Sciatic nerve (tissue), 2 donors: ENCODE data around the gene CAMK1G. TPM values are rescaled to one million over a fixed set of nuclear protein-coding genes. Genes with fewer than 3 reads are reported as not detected.
A peak's percentile ranks its signal among the peaks of the same experiment; 100 is the strongest.

Experiments used
- ATAC-seq: fragments of 200-7000 bp; cut with Tn5 transposase; one replicate; pipeline ENCODE4 v1.9.1; 2020; ENCODE audit warnings: mild to moderate bottlenecking, moderate library complexity
- DNase-seq: peaks from one replicate; pipeline ENCODE4 v3.0.0-alpha.2; 2020; ENCODE audit warnings: low spot score
- intact Hi-C: fragments of 100-400 bp; cut with DNase I; formaldehyde crosslinking; loops from one replicate; pipeline ENCODE4 v1.14.2; 2022
- total RNA-seq: library from RNA; stranded (reverse); fragmentation: NEBNext Ultra II Directional; extraction: Animal tissue kit (Norgen Biotek cat#: 25700); gene quantifications from one replicate; pipeline ENCODE4 v1.2.1, GENCODE V29; 2021
- donor health status: DM: no; HTN: no; CAD: no.
- donor health status: DM: no; HTN: no; CAD: no.

Gene CAMK1G
- total RNA-seq: 0.18 TPM

DNA sequence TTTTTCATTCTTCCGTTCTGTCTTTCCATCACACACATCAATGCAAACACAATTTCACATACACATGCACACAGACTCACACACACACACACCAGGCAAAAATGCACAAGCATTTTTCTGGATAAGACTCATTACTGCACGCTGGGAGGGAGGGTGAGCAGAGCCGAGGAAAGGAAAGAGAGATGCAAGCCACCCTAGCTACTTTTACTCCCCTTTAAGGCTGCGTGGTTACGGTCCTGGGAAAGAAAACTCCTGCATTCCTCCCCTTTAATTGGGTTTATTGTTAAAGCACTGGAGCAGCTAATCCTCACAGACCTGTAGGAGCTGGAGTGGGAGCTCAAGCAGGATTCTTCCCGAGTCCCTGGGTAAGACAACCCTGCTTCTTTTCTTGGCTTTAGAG is at the start of gene CAMK1G:
Gene CAMK1G, plus strand, starts transcription at position 307 of the 400 bp plus-strand sequence. CDS start 11,270 bp downstream, outside the sequence.
- intact Hi-C loops: no loop called here
- ATAC-seq: peak; percentile 42
- DNase-seq: no peak

GRCh38 chr1:209534496-209535250 is 48.8 kb upstream of the CAMK1G start:
- DNase-seq (no peak), ATAC-seq (no peak)
- intact Hi-C loops: no loop called here

DNA sequence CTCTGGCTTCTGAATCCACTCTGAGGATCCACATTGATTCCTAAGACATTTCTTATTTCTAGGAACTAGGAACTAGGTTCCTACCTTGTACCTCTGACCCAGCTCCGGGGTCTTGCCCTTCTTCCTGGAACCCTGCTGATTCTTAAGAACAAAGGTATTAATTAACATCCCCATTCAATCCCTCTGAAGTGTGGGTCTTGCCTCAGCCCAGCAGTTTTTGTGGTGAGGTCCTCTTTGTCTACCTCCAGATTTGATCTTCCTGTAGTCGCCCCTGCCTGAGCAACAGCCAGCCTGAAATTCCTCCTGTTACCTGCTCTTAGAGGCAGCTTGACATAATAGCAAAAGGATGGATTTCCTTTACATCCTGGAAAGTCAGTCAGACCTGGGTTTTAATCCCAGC is 46.7 kb upstream of the CAMK1G start:
- DNase-seq (no peak), ATAC-seq (no peak)
- intact Hi-C loops: no loop called here

GRCh38 chr1:209537336-209538114 is 46.0 kb upstream of the CAMK1G start:
- no peak for DNase-seq
- ATAC-seq: no peak
- intact Hi-C loops: no loop called here

- intact Hi-C loops: no loop called here
- DNase-seq (no peak), ATAC-seq (no peak)
Observed at GRCh38 chr1:209539576-209539975, 43.9 kb upstream of the CAMK1G start.

GRCh38 chr1:209542585-209542984 is 40.9 kb upstream of the CAMK1G start:
- intact Hi-C loops: no loop called here
- no peak for ATAC-seq
- DNase-seq: no peak

GRCh38 chr1:209544098-209544497 is 39.4 kb upstream of the CAMK1G start:
- no peak for DNase-seq
- ATAC-seq: no peak
- intact Hi-C loops: no loop called here

DNA sequence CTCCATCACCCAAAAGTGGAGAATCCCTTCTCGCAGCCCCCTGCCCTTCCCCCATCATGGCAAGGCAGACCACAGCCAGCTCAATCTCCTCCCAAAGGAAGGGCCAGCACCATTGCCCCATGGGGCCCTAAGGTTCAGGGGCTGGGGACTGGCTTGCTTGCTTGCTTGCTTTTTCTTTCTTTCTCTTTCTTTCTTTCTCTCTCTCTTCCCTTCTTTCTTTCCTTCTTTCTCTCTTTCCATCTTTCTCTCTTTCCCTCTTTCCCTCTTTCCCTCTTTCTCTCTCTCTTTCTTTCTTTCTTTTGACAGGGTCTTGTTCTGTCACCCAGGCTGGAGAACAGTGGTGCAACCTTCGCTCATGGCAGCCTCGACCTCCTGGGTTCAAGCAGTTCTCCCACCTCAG is 38.1 kb upstream of the CAMK1G start:
- DNase-seq (no peak), ATAC-seq (no peak)
- intact Hi-C loops: no loop called here

DNA sequence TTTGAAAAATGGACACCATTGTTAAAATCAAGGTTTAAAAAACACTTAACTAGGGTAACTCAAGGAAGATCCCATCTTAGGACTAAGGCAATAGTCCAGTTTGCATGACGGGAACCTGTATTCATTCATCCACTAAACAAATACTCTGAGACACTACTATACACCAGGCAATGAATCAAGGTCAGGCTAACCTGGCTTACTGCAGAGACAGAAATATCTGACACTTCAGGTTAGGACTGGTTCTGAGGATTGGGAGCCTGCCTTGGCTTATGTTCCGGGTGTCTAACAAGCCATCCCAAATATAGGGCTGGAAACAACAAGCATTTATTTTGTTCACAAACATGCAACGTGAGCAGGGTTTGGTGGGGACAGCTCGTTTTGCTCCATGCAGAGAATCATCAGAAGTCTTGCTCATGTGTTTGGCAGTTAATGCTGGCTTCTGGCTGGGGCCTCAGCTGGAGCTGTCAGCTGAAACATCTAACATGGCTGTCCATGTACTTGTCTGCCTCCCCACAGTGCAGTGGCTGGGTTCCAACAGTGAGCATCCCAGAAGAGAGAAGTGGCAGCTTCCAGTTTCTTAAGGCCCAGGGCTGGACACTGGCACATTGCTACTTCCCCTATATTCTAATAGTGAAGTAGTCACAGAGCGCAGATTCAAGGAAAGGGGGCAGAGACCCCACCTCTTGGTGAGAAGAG is 37.0 kb upstream of the CAMK1G start:
- intact Hi-C loops: no loop called here
- ATAC-seq: no peak
- DNase-seq: no peak

- DNase-seq (no peak), ATAC-seq (no peak)
- intact Hi-C loops: no loop called here
Observed at GRCh38 chr1:209547626-209548025, 35.9 kb upstream of the CAMK1G start.

DNA sequence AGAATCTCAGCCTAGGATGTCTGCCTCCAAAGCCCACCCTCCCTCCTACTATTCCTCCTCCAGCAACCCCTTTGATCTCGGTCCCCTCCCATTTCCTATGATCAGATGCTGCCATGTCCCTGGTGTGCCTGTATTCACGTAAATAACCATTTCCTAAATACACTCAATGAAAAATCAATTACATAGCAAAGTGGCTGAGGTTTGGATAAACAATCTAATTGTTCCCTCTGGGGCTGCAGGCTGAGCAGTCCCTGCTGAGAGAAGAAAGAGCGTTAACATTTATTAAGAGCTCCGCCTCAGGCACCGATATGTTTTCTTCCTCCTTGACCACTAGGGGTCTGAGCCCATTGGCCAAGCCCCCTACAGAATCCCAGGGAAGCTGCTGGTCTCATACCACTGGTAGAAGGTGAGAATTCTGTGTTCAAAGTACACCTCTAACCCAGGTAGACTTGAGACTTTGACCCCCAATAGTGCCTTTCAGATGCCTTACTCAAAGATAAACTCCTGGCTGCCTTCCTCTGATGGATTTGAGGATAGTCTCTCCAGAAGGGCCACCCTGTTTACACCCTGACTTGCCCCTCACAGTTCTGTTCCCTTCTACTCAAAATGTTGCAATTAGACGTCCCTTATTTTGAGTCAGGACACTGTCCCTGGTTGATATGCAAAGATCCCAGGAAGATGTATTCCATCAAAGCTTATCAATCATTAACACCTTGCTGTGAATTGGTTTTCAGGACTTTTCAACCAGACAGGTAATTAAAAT is 33.9 kb upstream of the CAMK1G start:
- ATAC-seq: no peak

GRCh38 chr1:209550519-209550918 is 33.0 kb upstream of the CAMK1G start:
- ATAC-seq (no peak), DNase-seq (no peak)
- intact Hi-C loops: no loop called here

More for the DNA sequence above, 33.9 kb upstream of the CAMK1G start:
- intact Hi-C loops: no loop called here
- no peak for DNase-seq

GRCh38 chr1:209552406-209553264 is 30.9 kb upstream of the CAMK1G start:
- intact Hi-C loops: no loop called here
- no peak for ATAC-seq
- DNase-seq: no peak

- ATAC-seq (no peak), DNase-seq (no peak)
- intact Hi-C loops: no loop called here
Observed at GRCh38 chr1:209554761-209555611, 28.5 kb upstream of the CAMK1G start.

DNA sequence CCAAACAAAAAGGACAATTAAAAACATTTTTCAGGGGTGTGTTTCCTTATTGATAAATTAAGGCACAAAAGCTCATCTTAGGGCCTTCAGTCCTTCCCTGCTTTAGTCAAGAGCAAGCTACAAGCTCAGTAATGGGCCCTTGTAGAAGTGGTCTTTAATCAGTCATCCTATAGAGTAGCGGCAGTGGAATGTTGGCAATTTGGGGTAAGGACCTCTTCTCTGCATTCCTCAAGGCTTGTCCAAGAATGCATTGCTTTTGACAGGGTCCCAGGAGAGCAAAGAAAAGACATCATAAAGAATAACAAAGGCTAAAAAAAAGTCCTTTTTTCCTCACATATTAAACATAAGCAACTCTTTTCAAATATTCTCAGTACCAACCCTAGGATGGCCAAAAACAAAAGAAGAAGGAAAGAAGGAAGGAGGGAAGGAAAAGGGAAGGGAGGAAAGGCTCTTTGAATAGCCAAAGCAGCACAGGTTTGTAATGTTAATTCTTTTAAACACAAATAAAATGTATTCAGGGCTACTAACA is 27.3 kb upstream of the CAMK1G start:
- intact Hi-C loops: no loop called here
- no peak for ATAC-seq
- DNase-seq: no peak

DNA sequence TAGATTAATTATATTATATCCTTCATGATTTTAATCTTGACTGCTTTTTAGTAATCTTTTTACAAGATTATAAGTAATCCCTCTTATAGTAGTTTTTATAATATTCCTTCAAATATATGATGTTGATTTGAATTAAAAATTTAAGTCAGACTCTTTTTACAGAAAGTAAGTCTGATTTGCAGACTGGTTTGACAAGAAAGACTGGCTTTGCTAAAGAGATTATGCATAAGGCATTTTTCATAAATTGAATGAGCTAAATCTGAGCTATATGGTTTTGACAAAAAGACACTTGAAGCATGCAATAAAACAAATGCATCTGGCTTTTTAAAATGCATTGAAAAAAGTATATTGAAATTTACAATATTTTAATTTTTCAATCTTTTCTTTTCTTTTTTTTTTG is 26.3 kb upstream of the CAMK1G start:
- no peak for ATAC-seq
- DNase-seq: no peak

GRCh38 chr1:209560529-209560928 is 23.0 kb upstream of the CAMK1G start:
- DNase-seq (no peak), ATAC-seq (no peak)
- intact Hi-C loops: no loop called here

More for the DNA sequence above, 26.3 kb upstream of the CAMK1G start:
- intact Hi-C loops: no loop called here
